ENCODE results near the gene FAM107B. TPM values are rescaled to one million over a fixed set of nuclear protein-coding genes. Genes with fewer than 3 reads are reported as not detected.

The FAM107B gene
- total and polyA plus RNA-seq, 2 of the 13 experiments (the other 11 are each of a cell fraction or from before 2014, with no cell fraction given): 15.7 to 24.8 TPM

DNA sequence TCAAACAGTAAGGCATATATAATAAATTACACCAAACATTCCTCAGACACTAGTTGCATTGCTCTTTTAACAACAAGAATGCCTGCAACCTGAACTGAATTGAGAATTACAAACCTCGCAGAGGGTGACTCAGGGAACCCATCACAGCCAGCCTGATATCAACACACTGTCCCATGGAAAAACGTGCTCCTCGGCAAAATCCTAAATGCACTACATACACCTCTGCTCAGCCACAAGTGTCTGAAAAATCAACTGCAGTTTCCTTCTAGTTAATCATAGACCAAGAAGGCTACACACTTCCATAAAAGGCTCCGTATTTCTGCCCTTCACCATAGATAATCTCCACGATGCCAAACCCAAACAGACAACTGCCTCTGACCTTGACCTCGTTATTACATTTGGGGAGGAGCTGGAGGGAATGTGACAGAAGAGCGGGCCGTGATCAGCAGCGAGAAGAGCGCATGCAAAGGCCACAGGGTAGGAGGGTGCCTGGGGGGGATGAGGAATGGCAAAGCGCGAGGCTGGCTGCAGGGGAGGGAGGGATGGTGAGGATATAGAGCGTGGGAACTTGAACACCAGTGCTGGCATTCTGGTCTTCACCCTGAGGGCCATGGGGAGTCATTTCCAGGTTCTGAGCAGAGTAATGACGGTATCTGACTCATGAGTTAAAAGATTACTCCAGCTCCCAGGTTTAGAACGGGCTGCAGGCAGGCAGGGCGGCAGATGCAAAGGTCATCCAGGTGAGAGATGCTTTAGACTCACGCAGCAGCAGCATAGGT is 242.0 kb downstream of the FAM107B start (continued):
- TF ChIP-seq, protein P1, sequence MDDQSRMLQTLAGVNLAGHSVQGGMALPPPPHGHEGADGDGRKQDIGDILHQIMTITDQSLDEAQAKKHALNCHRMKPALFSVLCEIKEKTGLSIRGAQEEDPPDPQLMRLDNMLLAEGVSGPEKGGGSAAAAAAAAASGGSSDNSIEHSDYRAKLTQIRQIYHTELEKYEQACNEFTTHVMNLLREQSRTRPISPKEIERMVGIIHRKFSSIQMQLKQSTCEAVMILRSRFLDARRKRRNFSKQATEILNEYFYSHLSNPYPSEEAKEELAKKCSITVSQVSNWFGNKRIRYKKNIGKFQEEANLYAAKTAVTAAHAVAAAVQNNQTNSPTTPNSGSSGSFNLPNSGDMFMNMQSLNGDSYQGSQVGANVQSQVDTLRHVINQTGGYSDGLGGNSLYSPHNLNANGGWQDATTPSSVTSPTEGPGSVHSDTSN (CRISPR knock-in tag; IDR thresholded peaks at IDR 0.05; ENCODE audit: borderline replicate concordance): no peak
- TF ChIP-seq, protein P2, sequence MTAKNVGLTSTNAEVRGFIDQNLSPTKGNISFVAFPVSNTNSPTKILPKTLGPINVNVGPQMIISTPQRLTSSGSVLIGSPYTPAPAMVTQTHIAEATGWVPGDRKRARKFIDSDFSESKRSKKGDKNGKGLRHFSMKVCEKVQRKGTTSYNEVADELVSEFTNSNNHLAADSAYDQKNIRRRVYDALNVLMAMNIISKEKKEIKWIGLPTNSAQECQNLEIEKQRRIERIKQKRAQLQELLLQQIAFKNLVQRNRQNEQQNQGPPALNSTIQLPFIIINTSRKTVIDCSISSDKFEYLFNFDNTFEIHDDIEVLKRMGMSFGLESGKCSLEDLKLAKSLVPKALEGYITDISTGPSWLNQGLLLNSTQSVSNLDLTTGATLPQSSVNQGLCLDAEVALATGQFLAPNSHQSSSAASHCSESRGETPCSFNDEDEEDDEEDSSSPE (CRISPR knock-in tag; IDR thresholded peaks at IDR 0.05): 0 out of 2 replicates have a peak, but pooled peaks have one; percentile 37
- TF ChIP-seq SP5 (CRISPR knock-in tag; IDR thresholded peaks at IDR 0.05; ENCODE audit: borderline replicate concordance, low read depth): peak; percentile 96
- peak; percentile 22; the same call in 1 of the 2 replicates for TF ChIP-seq ZNF605 (CRISPR knock-in tag; IDR thresholded peaks at IDR 0.05)
- no peak for TF ChIP-seq KAT2B (IDR thresholded peaks at IDR 0.05; ENCODE audit: borderline replicate concordance, low read depth, low read length)
- TF ChIP-seq ZNF792 (CRISPR knock-in tag; IDR thresholded peaks at IDR 0.05): 0 out of 2 replicates have a peak, but pooled peaks have one; percentile 37
- TF ChIP-seq TEAD2 (CRISPR knock-in tag; IDR thresholded peaks at IDR 0.05): no peak
- TF ChIP-seq PAF1 (CRISPR knock-in tag; IDR thresholded peaks at IDR 0.05): no peak
- TF ChIP-seq MXI1 (IDR thresholded peaks at IDR 0.05; ENCODE audit: borderline replicate concordance, low read depth, low read length): peak; percentile 55; the same call in 1 of the 3 replicates
- no peak; a peak in 1 of 4 replicates for TF ChIP-seq KLF16 (CRISPR knock-in tag; IDR thresholded peaks at IDR 0.05)
- TF ChIP-seq, protein P3, sequence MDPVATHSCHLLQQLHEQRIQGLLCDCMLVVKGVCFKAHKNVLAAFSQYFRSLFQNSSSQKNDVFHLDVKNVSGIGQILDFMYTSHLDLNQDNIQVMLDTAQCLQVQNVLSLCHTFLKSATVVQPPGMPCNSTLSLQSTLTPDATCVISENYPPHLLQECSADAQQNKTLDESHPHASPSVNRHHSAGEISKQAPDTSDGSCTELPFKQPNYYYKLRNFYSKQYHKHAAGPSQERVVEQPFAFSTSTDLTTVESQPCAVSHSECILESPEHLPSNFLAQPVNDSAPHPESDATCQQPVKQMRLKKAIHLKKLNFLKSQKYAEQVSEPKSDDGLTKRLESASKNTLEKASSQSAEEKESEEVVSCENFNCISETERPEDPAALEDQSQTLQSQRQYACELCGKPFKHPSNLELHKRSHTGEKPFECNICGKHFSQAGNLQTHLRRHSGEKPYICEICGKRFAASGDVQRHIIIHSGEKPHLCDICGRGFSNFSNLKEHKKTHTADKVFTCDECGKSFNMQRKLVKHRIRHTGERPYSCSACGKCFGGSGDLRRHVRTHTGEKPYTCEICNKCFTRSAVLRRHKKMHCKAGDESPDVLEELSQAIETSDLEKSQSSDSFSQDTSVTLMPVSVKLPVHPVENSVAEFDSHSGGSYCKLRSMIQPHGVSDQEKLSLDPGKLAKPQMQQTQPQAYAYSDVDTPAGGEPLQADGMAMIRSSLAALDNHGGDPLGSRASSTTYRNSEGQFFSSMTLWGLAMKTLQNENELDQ (CRISPR knock-in tag; IDR thresholded peaks at IDR 0.05; ENCODE audit: borderline replicate concordance): no peak
- no peak for TF ChIP-seq ZNF329 (CRISPR knock-in tag; IDR thresholded peaks at IDR 0.05; ENCODE audit: low read depth)
- TF ChIP-seq SRSF9 (IDR thresholded peaks at IDR 0.05; ENCODE audit: borderline replicate concordance, insufficient read depth, low read depth, low read length, poor library complexity, severe bottlenecking): no peak
- TF ChIP-seq NCOA2 (CRISPR knock-in tag; IDR thresholded peaks at IDR 0.05): peak; percentile 60
- TF ChIP-seq NFE2L1 (CRISPR knock-in tag; IDR thresholded peaks at IDR 0.05; ENCODE audit: borderline replicate concordance): no peak
- TF ChIP-seq, protein P4, sequence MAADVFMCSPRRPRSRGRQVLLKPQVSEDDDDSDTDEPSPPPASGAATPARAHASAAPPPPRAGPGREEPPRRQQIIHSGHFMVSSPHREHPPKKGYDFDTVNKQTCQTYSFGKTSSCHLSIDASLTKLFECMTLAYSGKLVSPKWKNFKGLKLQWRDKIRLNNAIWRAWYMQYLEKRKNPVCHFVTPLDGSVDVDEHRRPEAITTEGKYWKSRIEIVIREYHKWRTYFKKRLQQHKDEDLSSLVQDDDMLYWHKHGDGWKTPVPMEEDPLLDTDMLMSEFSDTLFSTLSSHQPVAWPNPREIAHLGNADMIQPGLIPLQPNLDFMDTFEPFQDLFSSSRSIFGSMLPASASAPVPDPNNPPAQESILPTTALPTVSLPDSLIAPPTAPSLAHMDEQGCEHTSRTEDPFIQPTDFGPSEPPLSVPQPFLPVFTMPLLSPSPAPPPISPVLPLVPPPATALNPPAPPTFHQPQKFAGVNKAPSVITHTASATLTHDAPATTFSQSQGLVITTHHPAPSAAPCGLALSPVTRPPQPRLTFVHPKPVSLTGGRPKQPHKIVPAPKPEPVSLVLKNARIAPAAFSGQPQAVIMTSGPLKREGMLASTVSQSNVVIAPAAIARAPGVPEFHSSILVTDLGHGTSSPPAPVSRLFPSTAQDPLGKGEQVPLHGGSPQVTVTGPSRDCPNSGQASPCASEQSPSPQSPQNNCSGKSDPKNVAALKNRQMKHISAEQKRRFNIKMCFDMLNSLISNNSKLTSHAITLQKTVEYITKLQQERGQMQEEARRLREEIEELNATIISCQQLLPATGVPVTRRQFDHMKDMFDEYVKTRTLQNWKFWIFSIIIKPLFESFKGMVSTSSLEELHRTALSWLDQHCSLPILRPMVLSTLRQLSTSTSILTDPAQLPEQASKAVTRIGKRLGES (CRISPR knock-in tag; IDR thresholded peaks at IDR 0.05; ENCODE audit: borderline replicate concordance): no peak
- TF ChIP-seq ZFP36L2 (CRISPR knock-in tag; IDR thresholded peaks at IDR 0.05): no peak
- TF ChIP-seq RAD51 (IDR thresholded peaks at IDR 0.05; ENCODE audit: borderline replicate concordance): no peak
- TF ChIP-seq ESRRA (CRISPR knock-in tag; IDR thresholded peaks at IDR 0.05; ENCODE audit: low read depth): peak; percentile 41; the same call in 1 of the 2 replicates
- no peak for TF ChIP-seq KLF11 (CRISPR knock-in tag; IDR thresholded peaks at IDR 0.05)
- TF ChIP-seq ZNF761 (CRISPR knock-in tag; conservative IDR thresholded peaks at IDR 0.05): no peak
- TF ChIP-seq ZC3H4 (CRISPR knock-in tag; IDR thresholded peaks at IDR 0.05; ENCODE audit: borderline replicate concordance): no peak
- TF ChIP-seq NFE2L2 (IDR thresholded peaks at IDR 0.05; ENCODE audit: low read length): no peak
